K562 (cell line): Measurements from ENCODE around the gene ZNF775. TPM values are rescaled to one million over a fixed set of nuclear protein-coding genes. Genes with fewer than 3 reads are reported as not detected.

ENCODE experiments used
- BRF1 ChIP-seq: IDR thresholded peaks from 3 replicates; pipeline ENCODE4 v1.6.1; 2011; ENCODE audit warnings: borderline replicate concordance, mild to moderate bottlenecking; ENCODE audit not compliant: insufficient read length; ENCODE audit errors: extremely low read depth
- CBX3 ChIP-seq, 2 experiments: IDR thresholded peaks; 1 replicate in 1 of 2; 2 replicates in 1 of 2; pipeline ENCODE4 v1.6.1; 2012; ENCODE audit warnings: inconsistent platforms in 2 of 2, low read length in 2 of 2, borderline replicate concordance in 1 of 2, control low read depth in 1 of 2
- EGR1 ChIP-seq: fragments of 450-650 bp; conservative IDR thresholded peaks from 2 replicates; pipeline ENCODE4 v1.6.1; 2017; ENCODE audit warnings: mild to moderate bottlenecking
- FOXA3 ChIP-seq, 2 experiments: fragments of 450-650 bp in 1 of 2; sonication (generic) in 1 of 2; formaldehyde crosslinking; IDR thresholded peaks in 1 of 2; conservative IDR thresholded peaks in 1 of 2; 2 replicates each; pipeline versions ENCODE4 v1.4.0 to v1.8.0; 2020 to 2022; ENCODE audit warnings: mild to moderate bottlenecking in 2 of 2, missing genetic modification reagents in 1 of 2
- HDAC1 ChIP-seq, 2 experiments: fragments of 450-650 bp; IDR thresholded peaks; 2 replicates each; pipeline ENCODE4 v1.6.1; 2016 to 2017; ENCODE audit warnings: inconsistent platforms in 1 of 2, mild to moderate bottlenecking in 1 of 2, moderate library complexity in 1 of 2
- HDAC3 ChIP-seq: fragments of 450-650 bp; IDR thresholded peaks from 2 replicates; pipeline ENCODE4 v1.6.1; 2018; ENCODE audit warnings: borderline replicate concordance, mild to moderate bottlenecking, moderate library complexity; ENCODE audit not compliant: partially characterized antibody
- HNRNPK ChIP-seq: fragments of 200-400 bp; formaldehyde crosslinking; IDR thresholded peaks from one replicate; pipeline ENCODE4 v1.6.1; 2018; ENCODE audit warnings: mild to moderate bottlenecking, low read depth, low read length; ENCODE audit not compliant: poor library complexity, severe bottlenecking
- MTF1 ChIP-seq: fragments of 250-450 bp; sonication (Bioruptor Pico); IDR thresholded peaks from 2 replicates; pipeline ENCODE4 v1.9.0; 2021; ENCODE audit warnings: moderate library complexity, mild to moderate bottlenecking, inconsistent platforms, borderline replicate concordance
- MXI1 ChIP-seq: IDR thresholded peaks from 2 replicates; pipeline ENCODE4 v1.6.1; 2011; ENCODE audit warnings: low read depth, mild to moderate bottlenecking, improper control_type of control experiment, low read length
- MYC ChIP-seq, 2 experiments: fragments of 250-450 bp in 1 of 2; sonication (Bioruptor Pico) in 1 of 2; IDR thresholded peaks; 2 replicates each; pipeline versions ENCODE4 v1.5.1 to v1.6.1; 2012 to 2021; ENCODE audit warnings: low read depth in 2 of 2, borderline replicate concordance in 1 of 2, improper control_type of control experiment in 1 of 2, low read length in 1 of 2, mild to moderate bottlenecking in 1 of 2, moderate library complexity in 1 of 2
- NCOR1 ChIP-seq: fragments of 450-650 bp; IDR thresholded peaks from 2 replicates; pipeline ENCODE4 v1.6.1; 2016; ENCODE audit warnings: mild to moderate bottlenecking, moderate library complexity
- PRMT5 ChIP-seq: sonication (generic); formaldehyde crosslinking; IDR thresholded peaks from 2 replicates; pipeline ENCODE4 v1.5.0; 2020; ENCODE audit warnings: missing genetic modification reagents
- PTRF ChIP-seq: fragments of 450-650 bp; IDR thresholded peaks from 2 replicates; pipeline ENCODE4 v1.6.1; 2016; ENCODE audit warnings: mild to moderate bottlenecking, missing genetic modification characterization, missing compliant biosample characterization
- RFX5 ChIP-seq: IDR thresholded peaks from 2 replicates; pipeline ENCODE4 v1.6.1; 2011; ENCODE audit warnings: low read depth, mild to moderate bottlenecking, improper control_type of control experiment, low read length
- STAT5A ChIP-seq: IDR thresholded peaks from 2 replicates; pipeline ENCODE4 v1.6.1; 2012; ENCODE audit warnings: low read length, inconsistent platforms, borderline replicate concordance
- ZFP91 ChIP-seq: sonication (generic); formaldehyde crosslinking; IDR thresholded peaks from 2 replicates; pipeline ENCODE4 v1.8.0; 2022; ENCODE audit warnings: mild to moderate bottlenecking, missing genetic modification reagents
- ZNF354B ChIP-seq: fragments of 250-450 bp; sonication (Bioruptor Pico); IDR thresholded peaks from 2 replicates; pipeline ENCODE4 v1.4.0; 2020
- polyA plus RNA-seq, 8 experiments: library from polyadenylated mRNA; depleted of rRNA in 4 of 8; stranded (reverse) in 5 of 8; unstranded in 3 of 8; fragments of >200 nt; fragmentation: Nextera tagmentation in 2 of 8; fragmentation: Illumina TruSeq in 1 of 8; extraction: Ambion mirVana in 2 of 8; extraction: Trizol in 1 of 8; gene quantifications; 2 replicates each; pipeline versions ENCODE4 v1.2.1 to v1.2.3, GENCODE V29; 2011 to 2014; ENCODE audit warnings: inconsistent platforms in 1 of 8, missing spikeins in 1 of 8
- total RNA-seq, 7 experiments: library from RNA; depleted of rRNA in 6 of 7; stranded (reverse); fragments of >200 nt in 6 of 7; fragmentation: Illumina TruSeq in 2 of 7; extraction: Trizol in 2 of 7; gene quantifications; 2 replicates each; pipeline versions ENCODE4 v1.2.1 to v1.2.3, GENCODE V29; 2011 to 2021; ENCODE audit warnings: low replicate concordance in 1 of 7
- TF ChIP-seq, protein P1 (sequence below): fragments of 450-650 bp; formaldehyde crosslinking; IDR thresholded peaks from 2 replicates; pipeline ENCODE4 v1.4.0; 2020; ENCODE audit warnings: mild to moderate bottlenecking, moderate library complexity
- TF ChIP-seq, protein P2 (sequence below): fragments of 450-650 bp; IDR thresholded peaks from 2 replicates; pipeline ENCODE4 v1.6.1; 2014; ENCODE audit warnings: low read depth, mild to moderate bottlenecking, moderate library complexity, borderline replicate concordance
- TF ChIP-seq, protein P3 (sequence below): fragments of 450-650 bp; conservative IDR thresholded peaks from 2 replicates; pipeline ENCODE4 v1.6.1; 2016; ENCODE audit warnings: missing genetic modification characterization, low read depth, mild to moderate bottlenecking, missing compliant biosample characterization, moderate library complexity

ZNF775 gene
- total and polyA plus RNA-seq, 9 of the 15 experiments (the other 6 are each of a cell fraction or from before 2014, with no cell fraction given), result 0.04 to 18.7 (median 4.9) TPM

DNA sequence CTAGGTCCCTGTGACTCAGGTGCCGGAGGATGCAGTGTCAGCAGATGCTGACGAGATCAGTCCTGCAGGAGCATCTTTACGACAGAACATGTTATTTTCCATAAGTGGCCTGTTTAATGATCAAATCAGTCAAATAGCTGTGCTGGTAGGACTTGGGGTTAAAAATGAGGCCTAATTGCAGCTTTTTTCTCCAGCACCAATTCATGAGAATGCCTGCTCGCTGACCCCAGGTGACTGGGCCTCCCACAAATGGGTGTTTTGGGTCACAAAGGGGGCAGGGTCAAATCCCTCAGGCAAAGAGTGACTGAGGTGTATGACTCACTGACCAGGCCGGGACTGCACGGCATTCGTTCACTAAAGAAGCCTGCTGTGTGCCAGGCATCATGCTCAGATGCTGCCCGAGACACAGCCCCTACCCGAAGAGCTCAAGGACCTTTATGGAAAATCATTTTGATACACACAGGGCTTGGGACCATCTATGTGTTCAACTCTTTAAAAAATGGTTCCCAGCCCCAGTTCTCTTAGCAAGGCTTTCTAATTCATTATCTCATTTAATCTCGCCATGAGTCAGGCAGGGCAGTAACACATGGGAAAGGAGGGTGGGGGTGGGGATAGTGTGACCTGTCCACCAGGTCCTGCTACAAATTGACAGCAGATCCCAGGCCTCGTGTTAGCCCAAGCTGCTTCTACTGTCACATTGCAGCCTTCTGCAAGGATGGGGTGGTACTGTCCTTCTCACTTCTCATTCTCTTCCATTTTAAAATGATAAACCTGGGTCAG lies 21.1 kb downstream of the ZNF775 start (continued):
- TF ChIP-seq PRMT5 (CRISPR knock-in tag) (no peak), CBX3 (IDR thresholded peaks at IDR 0.05; ENCODE audit: borderline replicate concordance in 1 of 2, low read length in 2 of 2) (peak in 1 of 2 experiments; percentile 11; a peak in 1 of 3 replicates), RFX5 (no peak), HDAC3 (peak; percentile 24), NCOR1 (peak; percentile 42; the same call in 1 of the 2 replicates), PTRF (tag) (no peak), MYC (IDR thresholded peaks at IDR 0.05; ENCODE audit: low read depth, low read length) (peak; percentile 94), MYC (CRISPR knock-in tag; IDR thresholded peaks at IDR 0.05; ENCODE audit: borderline replicate concordance, low read depth) (no peak), FOXA3 (CRISPR knock-in tag; conservative IDR thresholded peaks at IDR 0.05 in 1 of 2, IDR thresholded peaks at IDR 0.05 in 1 of 2) (no peak), ZNF354B (CRISPR knock-in tag) (no peak), BRF1 (no peak), HDAC1 (IDR thresholded peaks at IDR 0.05) (peak in 1 of 2 experiments; percentile 53; a peak in 2 of 4 replicates), HNRNPK (no peak), STAT5A (no peak), EGR1 (0 out of 2 replicates have a peak, but pooled peaks have one; percentile 18), ZFP91 (CRISPR knock-in tag) (no peak), MXI1 (no peak), MTF1 (CRISPR knock-in tag) (no peak)
- TF ChIP-seq, protein P1, sequence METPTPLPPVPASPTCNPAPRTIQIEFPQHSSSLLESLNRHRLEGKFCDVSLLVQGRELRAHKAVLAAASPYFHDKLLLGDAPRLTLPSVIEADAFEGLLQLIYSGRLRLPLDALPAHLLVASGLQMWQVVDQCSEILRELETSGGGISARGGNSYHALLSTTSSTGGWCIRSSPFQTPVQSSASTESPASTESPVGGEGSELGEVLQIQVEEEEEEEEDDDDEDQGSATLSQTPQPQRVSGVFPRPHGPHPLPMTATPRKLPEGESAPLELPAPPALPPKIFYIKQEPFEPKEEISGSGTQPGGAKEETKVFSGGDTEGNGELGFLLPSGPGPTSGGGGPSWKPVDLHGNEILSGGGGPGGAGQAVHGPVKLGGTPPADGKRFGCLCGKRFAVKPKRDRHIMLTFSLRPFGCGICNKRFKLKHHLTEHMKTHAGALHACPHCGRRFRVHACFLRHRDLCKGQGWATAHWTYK (CRISPR knock-in tag), result no peak
- TF ChIP-seq, protein P2, sequence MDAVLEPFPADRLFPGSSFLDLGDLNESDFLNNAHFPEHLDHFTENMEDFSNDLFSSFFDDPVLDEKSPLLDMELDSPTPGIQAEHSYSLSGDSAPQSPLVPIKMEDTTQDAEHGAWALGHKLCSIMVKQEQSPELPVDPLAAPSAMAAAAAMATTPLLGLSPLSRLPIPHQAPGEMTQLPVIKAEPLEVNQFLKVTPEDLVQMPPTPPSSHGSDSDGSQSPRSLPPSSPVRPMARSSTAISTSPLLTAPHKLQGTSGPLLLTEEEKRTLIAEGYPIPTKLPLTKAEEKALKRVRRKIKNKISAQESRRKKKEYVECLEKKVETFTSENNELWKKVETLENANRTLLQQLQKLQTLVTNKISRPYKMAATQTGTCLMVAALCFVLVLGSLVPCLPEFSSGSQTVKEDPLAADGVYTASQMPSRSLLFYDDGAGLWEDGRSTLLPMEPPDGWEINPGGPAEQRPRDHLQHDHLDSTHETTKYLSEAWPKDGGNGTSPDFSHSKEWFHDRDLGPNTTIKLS, result 0 out of 2 replicates have a peak, but pooled peaks have one; percentile 63
- TF ChIP-seq, protein P3, sequence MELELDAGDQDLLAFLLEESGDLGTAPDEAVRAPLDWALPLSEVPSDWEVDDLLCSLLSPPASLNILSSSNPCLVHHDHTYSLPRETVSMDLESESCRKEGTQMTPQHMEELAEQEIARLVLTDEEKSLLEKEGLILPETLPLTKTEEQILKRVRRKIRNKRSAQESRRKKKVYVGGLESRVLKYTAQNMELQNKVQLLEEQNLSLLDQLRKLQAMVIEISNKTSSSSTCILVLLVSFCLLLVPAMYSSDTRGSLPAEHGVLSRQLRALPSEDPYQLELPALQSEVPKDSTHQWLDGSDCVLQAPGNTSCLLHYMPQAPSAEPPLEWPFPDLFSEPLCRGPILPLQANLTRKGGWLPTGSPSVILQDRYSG, result peak; percentile 48; the same call in 1 of the 2 replicates
